ENCODE data around the gene ITPR1. TPM values are rescaled to one million over a fixed set of nuclear protein-coding genes. Genes with fewer than 3 reads are reported as not detected.

The ITPR1 gene
- total RNA-seq, 1 donor = 16.4 TPM

DNA sequence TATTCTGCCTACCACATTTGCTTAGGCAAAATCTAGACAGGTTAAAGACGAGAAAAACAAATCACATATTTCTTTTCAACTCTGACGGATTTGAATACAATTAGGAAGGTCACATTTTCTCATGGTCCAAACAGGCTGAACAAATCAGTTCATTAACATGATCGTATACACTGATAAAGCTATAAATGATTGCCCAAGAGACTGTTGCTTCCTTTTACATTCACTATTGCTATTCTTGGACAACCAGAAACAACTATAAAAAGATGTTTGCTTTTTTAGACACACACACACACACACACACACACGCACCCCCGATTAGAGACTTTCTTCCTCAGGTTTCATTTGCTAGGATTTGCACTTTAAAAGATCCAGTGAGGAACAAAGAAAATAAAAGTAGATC is 363.8 kb downstream of the ITPR1 start:
- TF ChIP-seq, protein P1, sequence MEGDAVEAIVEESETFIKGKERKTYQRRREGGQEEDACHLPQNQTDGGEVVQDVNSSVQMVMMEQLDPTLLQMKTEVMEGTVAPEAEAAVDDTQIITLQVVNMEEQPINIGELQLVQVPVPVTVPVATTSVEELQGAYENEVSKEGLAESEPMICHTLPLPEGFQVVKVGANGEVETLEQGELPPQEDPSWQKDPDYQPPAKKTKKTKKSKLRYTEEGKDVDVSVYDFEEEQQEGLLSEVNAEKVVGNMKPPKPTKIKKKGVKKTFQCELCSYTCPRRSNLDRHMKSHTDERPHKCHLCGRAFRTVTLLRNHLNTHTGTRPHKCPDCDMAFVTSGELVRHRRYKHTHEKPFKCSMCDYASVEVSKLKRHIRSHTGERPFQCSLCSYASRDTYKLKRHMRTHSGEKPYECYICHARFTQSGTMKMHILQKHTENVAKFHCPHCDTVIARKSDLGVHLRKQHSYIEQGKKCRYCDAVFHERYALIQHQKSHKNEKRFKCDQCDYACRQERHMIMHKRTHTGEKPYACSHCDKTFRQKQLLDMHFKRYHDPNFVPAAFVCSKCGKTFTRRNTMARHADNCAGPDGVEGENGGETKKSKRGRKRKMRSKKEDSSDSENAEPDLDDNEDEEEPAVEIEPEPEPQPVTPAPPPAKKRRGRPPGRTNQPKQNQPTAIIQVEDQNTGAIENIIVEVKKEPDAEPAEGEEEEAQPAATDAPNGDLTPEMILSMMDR (IDR thresholded peaks at IDR 0.05; ENCODE audit: insufficient read depth, low read depth, low read length) = no peak
- no peak overlapping the region for H3K4me3 ChIP-seq (ENCODE audit: low read depth, low read length)
- DNase-seq (ENCODE audit: low read depth) = peak; percentile 68

DNA sequence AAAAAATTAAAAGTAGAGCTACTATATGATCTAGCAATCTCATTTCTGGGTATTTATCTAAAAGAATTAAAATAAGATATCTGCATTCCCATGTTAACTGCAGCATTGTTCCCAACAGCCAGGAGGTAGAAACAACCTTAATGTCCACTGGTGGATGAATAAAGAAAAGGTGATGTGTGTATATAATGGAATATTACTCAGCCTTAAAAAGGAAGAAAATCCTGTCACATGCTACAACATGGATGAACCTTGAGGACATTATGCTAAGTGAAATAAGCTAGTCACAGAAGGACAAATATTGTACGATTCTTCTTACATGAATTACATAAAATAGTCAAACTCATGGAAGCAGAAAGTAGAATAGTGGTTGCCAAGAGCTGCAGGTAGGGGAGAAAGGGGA is 366.6 kb downstream of the ITPR1 start:
- H3K4me3 ChIP-seq (ENCODE audit: low read depth, low read length) = no peak overlapping the region
- no peak for DNase-seq (ENCODE audit: low read depth)
- TF ChIP-seq, protein P1 (IDR thresholded peaks at IDR 0.05; ENCODE audit: insufficient read depth, low read depth, low read length) = no peak

DNA sequence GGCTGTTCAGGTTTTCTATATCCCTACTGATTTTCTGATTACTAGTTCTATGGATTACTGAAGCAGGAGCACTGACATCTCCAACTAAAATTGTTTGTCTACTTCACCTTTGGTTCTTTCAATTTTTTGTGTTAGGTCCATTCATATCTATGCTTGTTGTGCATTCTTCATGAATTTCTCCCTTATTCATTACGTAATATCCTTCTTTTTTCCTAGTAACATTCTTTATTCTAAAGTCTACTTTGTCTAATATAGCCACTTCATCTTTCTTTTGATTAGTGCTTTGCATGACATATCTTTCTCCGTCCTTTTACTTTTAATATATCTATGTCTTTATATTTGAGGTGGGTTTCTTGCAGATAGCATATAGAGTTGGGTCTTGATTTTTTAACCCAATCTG is 369.8 kb downstream of the ITPR1 start:
- TF ChIP-seq, protein P1 (IDR thresholded peaks at IDR 0.05; ENCODE audit: insufficient read depth, low read depth, low read length) = no peak
- no peak overlapping the region for H3K4me3 ChIP-seq (ENCODE audit: low read depth, low read length)
- no peak for DNase-seq (ENCODE audit: low read depth)

DNA sequence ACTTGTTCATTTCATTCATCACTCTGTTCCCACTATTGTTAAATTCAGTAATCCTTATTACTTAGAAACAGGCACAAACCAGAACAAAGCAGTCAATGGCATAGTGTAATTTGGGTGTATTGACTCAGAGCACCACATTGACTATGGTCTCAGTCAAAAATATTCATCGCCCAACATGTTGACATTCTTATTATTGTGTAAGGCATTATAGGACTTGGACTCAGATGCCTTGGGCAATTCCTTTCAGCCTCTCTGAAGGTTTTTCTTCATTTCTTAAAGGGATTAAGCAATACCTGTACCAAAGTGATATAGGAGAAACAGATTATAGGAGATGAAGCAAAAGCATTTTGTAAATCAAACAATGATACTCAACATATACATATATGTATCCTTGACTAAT is 371.4 kb downstream of the ITPR1 start:
- TF ChIP-seq, protein P1 (IDR thresholded peaks at IDR 0.05; ENCODE audit: insufficient read depth, low read depth, low read length) = no peak
- no peak overlapping the region for H3K4me3 ChIP-seq (ENCODE audit: low read depth, low read length)
- peak; percentile 54 for DNase-seq (ENCODE audit: low read depth)

DNA sequence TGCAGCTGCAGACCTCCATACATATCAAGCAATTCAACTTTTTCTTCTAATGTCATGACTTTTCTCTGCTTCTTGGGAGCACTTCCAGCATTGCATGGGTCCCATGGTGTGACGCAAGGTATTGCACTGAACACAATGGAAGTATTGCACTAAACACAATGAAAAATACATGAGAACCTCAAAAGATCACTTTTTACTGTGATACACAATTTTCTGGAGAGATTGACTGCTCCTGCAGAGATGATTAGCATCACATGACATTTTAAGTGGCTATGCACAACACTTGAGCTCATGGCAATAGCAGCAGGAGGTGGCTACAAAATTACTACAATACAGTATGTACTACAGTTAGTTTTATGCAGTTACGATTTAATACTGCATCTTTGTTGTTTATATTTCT is 372.6 kb downstream of the ITPR1 start:
- TF ChIP-seq, protein P1 (IDR thresholded peaks at IDR 0.05; ENCODE audit: insufficient read depth, low read depth, low read length) = no peak
- no peak for DNase-seq (ENCODE audit: low read depth)
- no peak overlapping the region for H3K4me3 ChIP-seq (ENCODE audit: low read depth, low read length)

DNA sequence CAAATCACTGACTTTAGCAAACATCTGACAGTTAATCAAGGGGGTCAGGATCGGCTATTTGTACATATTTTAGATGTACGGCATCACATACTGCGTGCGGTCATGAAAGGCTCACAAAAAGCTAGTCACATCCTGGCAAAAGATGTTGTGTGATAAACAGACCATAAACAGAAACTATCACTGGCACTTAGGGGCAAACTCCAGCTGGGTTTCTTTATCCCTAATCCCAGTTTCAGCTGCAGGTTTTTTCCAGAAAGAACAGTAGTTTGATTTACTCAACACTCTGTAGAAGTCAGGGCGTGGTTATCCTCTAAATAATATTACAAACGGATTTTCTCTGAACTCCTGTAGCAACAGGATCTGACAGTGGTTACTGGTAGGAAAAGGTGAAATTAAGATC is 373.7 kb downstream of the ITPR1 start:
- DNase-seq (ENCODE audit: low read depth) = peak; percentile 99
- TF ChIP-seq, protein P1 (IDR thresholded peaks at IDR 0.05; ENCODE audit: insufficient read depth, low read depth, low read length) = no peak
- H3K4me3 ChIP-seq (ENCODE audit: low read depth, low read length) = no peak overlapping the region

DNA sequence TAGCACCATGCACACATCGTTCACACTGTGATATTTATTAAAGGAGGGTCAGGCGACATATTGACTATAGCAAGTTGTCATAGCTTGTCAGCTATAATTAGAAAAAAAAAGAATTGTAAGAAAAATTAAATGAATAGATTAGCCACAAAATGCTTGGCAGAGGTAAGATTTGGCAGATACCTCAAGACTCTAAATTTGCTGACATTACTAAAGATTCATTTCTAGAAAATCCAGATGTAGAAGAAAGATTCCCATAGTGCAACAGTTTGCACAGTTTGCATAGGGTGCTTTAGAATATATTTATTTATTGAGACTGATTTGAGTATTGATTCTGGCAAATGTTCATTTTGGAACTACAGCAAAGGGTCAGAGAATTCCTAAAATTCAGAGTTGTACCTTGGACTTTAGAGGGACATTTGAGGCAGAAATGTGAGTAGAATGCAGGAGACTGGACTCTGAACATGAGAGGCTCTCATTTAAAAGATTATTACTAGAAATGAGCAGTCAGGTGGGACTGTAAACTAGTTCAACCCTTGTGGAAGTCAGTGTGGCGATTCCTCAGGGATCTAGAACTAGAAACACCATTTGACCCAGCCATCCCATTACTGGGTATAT is 384.1 kb downstream of the ITPR1 start:
- no peak for DNase-seq (ENCODE audit: low read depth)
- no peak overlapping the region for H3K4me3 ChIP-seq (ENCODE audit: low read depth, low read length)
- TF ChIP-seq, protein P1 (IDR thresholded peaks at IDR 0.05; ENCODE audit: insufficient read depth, low read depth, low read length) = no peak

Data from fibroblast of villous mesenchyme (primary cell).